GM23338 (cell line): ENCODE results near the gene SLC66A2. TPM values are rescaled to one million over a fixed set of nuclear protein-coding genes. Genes with fewer than 3 reads are reported as not detected.

ENCODE experiments used
- ATAC-seq: fragments of 200-7000 bp; cut with Tn5 transposase; 3 replicates; pipeline ENCODE4 v1.9.1; 2020
- DNase-seq: peaks from one replicate; pipeline ENCODE4 v3.0.0-alpha.2; 2015; ENCODE audit warnings: low spot score
- H2AFZ ChIP-seq: fragments of 200-600 bp; sonication (generic); 2 replicates; pipeline ENCODE4 v1.8.0; 2016; ENCODE audit warnings: antibody characterized with exemption, mild to moderate bottlenecking, moderate library complexity
- H3F3A ChIP-seq: fragments of 200-600 bp; sonication (generic); replicated peaks from 2 replicates; pipeline ENCODE4 v1.8.0; 2017; ENCODE audit warnings: antibody characterized with exemption, mixed run types, low read depth
- H3K27ac ChIP-seq: fragments of 200-600 bp; sonication (generic); 2 replicates; pipeline ENCODE4 v1.6.1; 2016; ENCODE audit warnings: low read depth
- H3K27me3 ChIP-seq: fragments of 200-600 bp; sonication (generic); 2 replicates; pipeline ENCODE4 v1.8.0; 2016; ENCODE audit warnings: mild to moderate bottlenecking, mixed run types, moderate library complexity; ENCODE audit not compliant: insufficient read depth
- H3K36me3 ChIP-seq: fragments of 200-600 bp; sonication (generic); 2 replicates; pipeline ENCODE4 v1.8.0; 2016; ENCODE audit warnings: mild to moderate bottlenecking; ENCODE audit not compliant: insufficient read depth
- H3K4me1 ChIP-seq: fragments of 200-600 bp; sonication (generic); 2 replicates; pipeline ENCODE4 v1.8.0; 2016; ENCODE audit warnings: mild to moderate bottlenecking, moderate library complexity; ENCODE audit not compliant: insufficient read depth
- H3K4me2 ChIP-seq: fragments of 200-600 bp; sonication (generic); 2 replicates; pipeline ENCODE4 v1.7.1; 2017; ENCODE audit warnings: mixed run types
- H3K4me3 ChIP-seq: fragments of 200-600 bp; sonication (generic); 2 replicates; pipeline ENCODE4 v1.6.1; 2016; ENCODE audit warnings: mixed run types
- H3K79me2 ChIP-seq: fragments of 200-600 bp; sonication (generic); replicated peaks from 2 replicates; pipeline ENCODE4 v1.8.0; 2017; ENCODE audit warnings: mild to moderate bottlenecking; ENCODE audit not compliant: insufficient read depth
- H3K9me2 ChIP-seq: fragments of 200-600 bp; sonication (generic); 2 replicates; pipeline ENCODE4 v1.8.0; 2017; ENCODE audit not compliant: insufficient read depth
- H4K20me1 ChIP-seq: fragments of 200-600 bp; sonication (generic); replicated peaks from 2 replicates; pipeline ENCODE4 v1.8.0; 2017; ENCODE audit warnings: mild to moderate bottlenecking; ENCODE audit not compliant: insufficient read depth
- H3K27ac Mint-ChIP-seq: 2 replicates; pipeline ENCODE4 v1.8.0; 2020; ENCODE audit warnings: inconsistent platforms, mild to moderate bottlenecking, moderate library complexity, mixed read lengths
- H3K27me3 Mint-ChIP-seq: 3 replicates; pipeline ENCODE4 v1.8.0; 2022; ENCODE audit warnings: low read depth, mild to moderate bottlenecking, moderate library complexity, mixed read lengths, inconsistent platforms; ENCODE audit not compliant: insufficient read depth, poor library complexity
- H3K36me3 Mint-ChIP-seq: 3 replicates; pipeline ENCODE4 v1.8.0; 2021; ENCODE audit warnings: low read depth, mild to moderate bottlenecking, inconsistent platforms, moderate library complexity, mixed read lengths
- H3K4me1 Mint-ChIP-seq: 3 replicates; pipeline ENCODE4 v1.8.0; 2020; ENCODE audit warnings: mild to moderate bottlenecking, inconsistent platforms, mixed read lengths
- H3K4me3 Mint-ChIP-seq: 3 replicates; pipeline ENCODE4 v1.8.0; 2021; ENCODE audit warnings: moderate library complexity, mild to moderate bottlenecking, inconsistent platforms, mixed read lengths
- H3K9me3 Mint-ChIP-seq: 3 replicates; pipeline ENCODE4 v1.8.0; 2020; ENCODE audit warnings: moderate library complexity, mild to moderate bottlenecking, inconsistent platforms, mixed read lengths
- CREB1 ChIP-seq: fragments of 250-450 bp; sonication (Bioruptor Pico); IDR thresholded peaks from 2 replicates; pipeline ENCODE4 v1.5.0; 2020; ENCODE audit warnings: low read depth, mild to moderate bottlenecking, moderate library complexity
- CTCF ChIP-seq, 2 experiments: fragments of 200-600 bp in 1 of 2; sonication (generic) in 1 of 2; conservative IDR thresholded peaks; 2 replicates each; pipeline versions ENCODE4 v1.5.1 to v1.6.1; 2016 to 2017; ENCODE audit warnings: antibody characterized with exemption in 2 of 2, low read depth in 2 of 2, mild to moderate bottlenecking in 2 of 2, moderate library complexity in 1 of 2
- ETS1 ChIP-seq: IDR thresholded peaks from 2 replicates; pipeline ENCODE4 v1.6.1; 2016; ENCODE audit warnings: antibody characterized with exemption
- EZH2 ChIP-seq: fragments of 200-600 bp; sonication (generic); IDR thresholded peaks from one replicate; pipeline ENCODE4 v1.8.0; 2017; ENCODE audit warnings: antibody characterized with exemption, mild to moderate bottlenecking, low read depth; ENCODE audit not compliant: unreplicated experiment
- EZH2phosphoT487 ChIP-seq: fragments of 200-600 bp; sonication (generic); IDR thresholded peaks from one replicate; pipeline ENCODE4 v1.8.1; 2018; ENCODE audit warnings: antibody characterized with exemption; ENCODE audit not compliant: unreplicated experiment
- JUNB ChIP-seq: IDR thresholded peaks from one replicate; pipeline ENCODE4 v1.6.1; 2016; ENCODE audit warnings: antibody characterized with exemption; ENCODE audit not compliant: unreplicated experiment
- NANOG ChIP-seq: IDR thresholded peaks from 2 replicates; pipeline ENCODE4 v1.6.1; 2016; ENCODE audit warnings: antibody characterized with exemption, borderline replicate concordance
- POLR2AphosphoS5 ChIP-seq: IDR thresholded peaks from 2 replicates; pipeline ENCODE4 v1.6.1; 2016; ENCODE audit warnings: antibody characterized with exemption, low read depth
- REST ChIP-seq: IDR thresholded peaks from one replicate; pipeline ENCODE4 v1.6.1; 2018; ENCODE audit warnings: antibody characterized with exemption; ENCODE audit not compliant: unreplicated experiment
- STAT1 ChIP-seq: IDR thresholded peaks from one replicate; pipeline ENCODE4 v1.6.1; 2016; ENCODE audit warnings: antibody characterized with exemption; ENCODE audit not compliant: unreplicated experiment
- ZNF114 ChIP-seq: fragments of 250-450 bp; sonication (Bioruptor Pico); IDR thresholded peaks from 2 replicates; pipeline ENCODE4 v1.5.0; 2020; ENCODE audit warnings: mild to moderate bottlenecking, moderate library complexity
- ZNF331 ChIP-seq: fragments of 250-450 bp; sonication (Bioruptor Pico); IDR thresholded peaks from 2 replicates; pipeline ENCODE4 v1.5.0; 2020; ENCODE audit warnings: low read depth, mild to moderate bottlenecking, moderate library complexity
- ZNF462 ChIP-seq: fragments of 250-450 bp; sonication (Bioruptor Pico); IDR thresholded peaks from 2 replicates; pipeline ENCODE4 v1.5.0; 2020; ENCODE audit warnings: mild to moderate bottlenecking, moderate library complexity
- polyA plus RNA-seq: library from polyadenylated mRNA; unstranded; fragments of >200 nt; fragmentation: Nextera tagmentation; extraction: Ambion mirVana; gene quantifications from 2 replicates; pipeline ENCODE4 v1.2.1, GENCODE V29; 2016
- total RNA-seq: library from RNA; depleted of rRNA; stranded (reverse); fragments of >200 nt; shearing (Covaris generic); gene quantifications from 2 replicates; pipeline ENCODE4 v1.2.3, GENCODE V29; 2014

The SLC66A2 gene
- total and polyA plus RNA-seq, 2 experiments from 2014 or later: 4.0 to 18.1 TPM

- H2AFZ ChIP-seq: no peak overlapping the region
- H3K4me3 ChIP-seq: no peak overlapping the region
- no peaks in the 10 kb centered on the region for H3K4me1 ChIP-seq
- H3F3A ChIP-seq: 0 out of 2 replicates have a peak, but pooled peaks cover 4% of the 10 kb centered on the region
- no peaks in the 10 kb centered on the region for H3K36me3 Mint-ChIP-seq
- H4K20me1 ChIP-seq: no peaks in the 10 kb centered on the region
- H3K4me2 ChIP-seq: no peak overlapping the region
- no peak overlapping the region for H3K27ac Mint-ChIP-seq
- H3K9me2 ChIP-seq: no peaks in the 10 kb centered on the region
- no peak for DNase-seq
- no peak for ATAC-seq
- no peaks in the 10 kb centered on the region for H3K36me3 ChIP-seq
- peaks cover 6% of the 10 kb centered on the region; the same call in 2 of the 3 replicates for H3K4me1 Mint-ChIP-seq
- H3K9me3 Mint-ChIP-seq: no peaks in the 10 kb centered on the region
- TF ChIP-seq ZNF114: no peak
- TF ChIP-seq STAT1: no peak
- no peak for TF ChIP-seq NANOG
- no peak for TF ChIP-seq CREB1 (CRISPR knock-in tag)
- TF ChIP-seq POLR2AphosphoS5: no peak
- no peak for TF ChIP-seq REST
- TF ChIP-seq CTCF (conservative IDR thresholded peaks at IDR 0.05; ENCODE audit: low read depth in 2 of 2): no peak
- TF ChIP-seq EZH2: no peak
- TF ChIP-seq ZNF462 (CRISPR knock-in tag): no peak
- no peak for TF ChIP-seq EZH2phosphoT487
- no peak for TF ChIP-seq JUNB
- no peak for TF ChIP-seq ETS1
- no peak for TF ChIP-seq ZNF331
- no peak overlapping the region for H3K27ac ChIP-seq
- no peak overlapping the region for H3K4me3 Mint-ChIP-seq
- H3K79me2 ChIP-seq: no peaks in the 10 kb centered on the region
- H3K27me3 Mint-ChIP-seq: peaks cover 6% of the 10 kb centered on the region
- H3K27me3 ChIP-seq: no peaks in the 10 kb centered on the region
These were observed 89.8 kb downstream of the SLC66A2 start for GRCh38 chr18:79861687-79862086.
